HepG2 (cell line): ENCODE data around the gene TM9SF4. TPM values are rescaled to one million over a fixed set of nuclear protein-coding genes. Genes with fewer than 3 reads are reported as not detected.

ENCODE experiments used
- ATAC-seq: fragments of 200-7000 bp; cut with Tn5 transposase; 3 replicates; pipeline ENCODE4 v1.9.1; 2020; ENCODE audit warnings: mild to moderate bottlenecking, moderate library complexity
- BruUV-seq: library from RNA; stranded (reverse); fragments of 400-500 nt; replicated peaks from 2 replicates; lab custom pipeline; 2021; lab: Mats Ljungman, UMichigan
- CTCF ChIA-PET: fragments of 300-600 bp; formaldehyde crosslinking; extraction: SDS; loops from one replicate; lab custom pipeline; 2021; ENCODE audit warnings: low total read pairs, inconsistent platforms, low intra/inter-chr PET ratio; lab: Yijun Ruan, JAX
- POLR2A ChIA-PET: fragments of 350-600 bp; sonication (Branson Sonifier 250); formaldehyde crosslinking; loops from one replicate; lab custom pipeline; 2020; ENCODE audit warnings: antibody characterized with exemption, inconsistent platforms; lab: Yijun Ruan, JAX
- DNase-seq: peaks from one replicate; pipeline ENCODE4 v3.0.0-alpha.2; 2015; ENCODE audit warnings: low spot score
- FAIRE-seq: peaks from 3 replicates; lab custom pipeline; 2011; peaks lifted over from hg19 to GRCh38; lab: Jason Lieb, UNC
- H2AFZ ChIP-seq: one replicate; pipeline ENCODE4 v1.6.1; 2011; ENCODE audit warnings: low read length, inconsistent platforms
- H3K27ac ChIP-seq: fragments of 300-600 bp; 3 replicates; pipeline ENCODE4 v1.8.0; 2011; ENCODE audit warnings: mixed run types, mild to moderate bottlenecking, mixed read lengths, low read length, inconsistent platforms; ENCODE audit not compliant: insufficient read depth; ENCODE audit errors: extremely low read length
- H3K27me3 ChIP-seq, 2 experiments: fragments of 200-600 bp in 1 of 2; 2 replicates in 1 of 2; 3 replicates in 1 of 2; pipeline versions ENCODE4 v1.6.0 to v1.8.0; 2011; ENCODE audit warnings: low read length in 2 of 2, mild to moderate bottlenecking in 2 of 2, moderate library complexity in 2 of 2, inconsistent platforms in 1 of 2; ENCODE audit not compliant: insufficient read depth in 2 of 2, control insufficient read depth in 1 of 2
- H3K36me3 ChIP-seq, 2 experiments: fragments of 200-600 bp in 1 of 2; replicated peaks in 1 of 2; 2 replicates in 1 of 2; 3 replicates in 1 of 2; pipeline versions ENCODE4 v1.5.1 to v1.8.0; 2011; ENCODE audit warnings: low read length in 2 of 2, inconsistent platforms in 1 of 2; ENCODE audit not compliant: insufficient read depth in 2 of 2, control insufficient read depth in 1 of 2
- H3K4me1 ChIP-seq: 2 replicates; pipeline ENCODE4 v1.5.1; 2012; ENCODE audit warnings: low read length, inconsistent platforms; ENCODE audit not compliant: insufficient read depth
- H3K4me2 ChIP-seq: 2 replicates; pipeline ENCODE4 v1.6.0; 2011; ENCODE audit warnings: low read depth, low read length, inconsistent platforms
- H3K4me3 ChIP-seq, 3 experiments: fragments of 200-600 bp in 1 of 3; sonication (generic), shearing (Covaris generic) in 1 of 3; replicated peaks in 1 of 3; 2 replicates each; pipeline ENCODE4 v1.5.1; 2011 to 2016; ENCODE audit warnings: low read length in 3 of 3, inconsistent platforms in 2 of 3, low read depth in 2 of 3, mild to moderate bottlenecking in 2 of 3, control low read depth in 1 of 3, mixed read lengths in 1 of 3; ENCODE audit not compliant: insufficient read depth in 1 of 3
- H3K79me2 ChIP-seq: one replicate; pipeline ENCODE4 v1.6.1; 2011; ENCODE audit warnings: low read length, inconsistent platforms; ENCODE audit not compliant: insufficient read depth
- H3K9ac ChIP-seq: 2 replicates; pipeline ENCODE4 v1.6.0; 2011; ENCODE audit warnings: mild to moderate bottlenecking, low read depth, low read length, inconsistent platforms; ENCODE audit not compliant: insufficient read depth
- H3K9me3 ChIP-seq: 2 replicates; pipeline ENCODE4 v1.5.1; 2012; ENCODE audit warnings: mild to moderate bottlenecking, low read length
- H4K20me1 ChIP-seq: 2 replicates; pipeline ENCODE4 v1.6.0; 2011; ENCODE audit warnings: inconsistent platforms, mild to moderate bottlenecking, low read length, moderate library complexity; ENCODE audit not compliant: insufficient read depth
- BRD4 ChIP-seq: sonication (generic); formaldehyde crosslinking; IDR thresholded peaks from 2 replicates; pipeline ENCODE4 v1.4.0; 2020; ENCODE audit warnings: missing genetic modification reagents
- STAG1 ChIP-seq: sonication (generic); formaldehyde crosslinking; IDR thresholded peaks from 2 replicates; pipeline ENCODE4 v1.4.0; 2020; ENCODE audit warnings: missing genetic modification reagents
- ZFP37 ChIP-seq: sonication (generic); formaldehyde crosslinking; IDR thresholded peaks from 2 replicates; pipeline ENCODE4 v1.4.0; 2020; ENCODE audit warnings: missing genetic modification reagents, borderline replicate concordance
- ZFP82 ChIP-seq: sonication (generic); formaldehyde crosslinking; IDR thresholded peaks from 2 replicates; pipeline ENCODE4 v1.5.1; 2020; ENCODE audit warnings: mild to moderate bottlenecking, missing genetic modification reagents, borderline replicate concordance
- ZNF20 ChIP-seq: sonication (generic); formaldehyde crosslinking; IDR thresholded peaks from 2 replicates; pipeline ENCODE4 v1.4.0; 2020; ENCODE audit warnings: mild to moderate bottlenecking, moderate library complexity, missing genetic modification reagents
- ZNF605 ChIP-seq: sonication (generic); formaldehyde crosslinking; IDR thresholded peaks from 2 replicates; pipeline ENCODE4 v1.8.0; 2022; ENCODE audit warnings: mild to moderate bottlenecking, missing genetic modification reagents
- ZNF773 ChIP-seq: sonication (generic); formaldehyde crosslinking; IDR thresholded peaks from 2 replicates; pipeline ENCODE4 v1.4.0; 2020; ENCODE audit warnings: missing genetic modification reagents, borderline replicate concordance
- WGBS: methylation state at CpG from one replicate; pipeline ENCODE4 v1.1.6; 2017; ENCODE audit warnings: low lambda C conversion rate; 5-methylcytosine and 5-hydroxymethylcytosine counted together
- in situ Hi-C: cut with HindIII; loops from 2 replicates; pipeline ENCODE4 v1.10.0; 2017; ENCODE audit warnings: low pct_unique_long_range_greater_than_20kb; ENCODE audit not compliant: extremely low pct_ligation_motif_present
- intact Hi-C: fragments of 100-400 bp; cut with micrococcal nuclease; formaldehyde crosslinking; loops from one replicate; pipeline ENCODE4 v1.10.0; 2022; ENCODE audit not compliant: unreplicated experiment
- polyA plus RNA-seq, 8 experiments: library from polyadenylated mRNA; depleted of rRNA in 3 of 8; stranded (reverse) in 7 of 8; unstranded in 1 of 8; fragments of >200 nt; fragmentation: Illumina TruSeq in 4 of 8; extraction: Trizol in 4 of 8; gene quantifications; 2 replicates each; pipeline versions ENCODE4 v1.2.1 to v1.2.3, GENCODE V29; 2011 to 2016; ENCODE audit warnings: low read depth in 4 of 8, missing spikeins in 1 of 8, mixed read lengths in 1 of 8; ENCODE audit not compliant: insufficient read depth in 1 of 8
- total RNA-seq, 5 experiments: library from RNA; depleted of rRNA; stranded (reverse); fragments of >200 nt; fragmentation: Illumina TruSeq; extraction: Trizol; gene quantifications; 2 replicates each; pipeline ENCODE4 v1.2.3, GENCODE V29; 2016; ENCODE audit warnings: low read depth in 1 of 5
- TF ChIP-seq, protein P1 (sequence below): sonication (generic); formaldehyde crosslinking; IDR thresholded peaks from 2 replicates; pipeline ENCODE4 v1.5.1; 2020; ENCODE audit warnings: missing genetic modification reagents, mild to moderate bottlenecking, borderline replicate concordance
- TF ChIP-seq, protein P2 (sequence below): sonication (generic); formaldehyde crosslinking; IDR thresholded peaks from 2 replicates; pipeline ENCODE4 v1.8.0; 2022; ENCODE audit warnings: mild to moderate bottlenecking, missing genetic modification reagents, moderate library complexity
- TF ChIP-seq, protein P3 (sequence below): IDR thresholded peaks from 2 replicates; pipeline ENCODE4 v1.6.1; 2012; ENCODE audit warnings: low read depth, low read length, improper control_type of control experiment

The TM9SF4 gene
- total and polyA plus RNA-seq, 2 of the 13 experiments (the other 11 are each of a cell fraction or from before 2014, with no cell fraction given), result 53.5 to 171 TPM

DNA sequence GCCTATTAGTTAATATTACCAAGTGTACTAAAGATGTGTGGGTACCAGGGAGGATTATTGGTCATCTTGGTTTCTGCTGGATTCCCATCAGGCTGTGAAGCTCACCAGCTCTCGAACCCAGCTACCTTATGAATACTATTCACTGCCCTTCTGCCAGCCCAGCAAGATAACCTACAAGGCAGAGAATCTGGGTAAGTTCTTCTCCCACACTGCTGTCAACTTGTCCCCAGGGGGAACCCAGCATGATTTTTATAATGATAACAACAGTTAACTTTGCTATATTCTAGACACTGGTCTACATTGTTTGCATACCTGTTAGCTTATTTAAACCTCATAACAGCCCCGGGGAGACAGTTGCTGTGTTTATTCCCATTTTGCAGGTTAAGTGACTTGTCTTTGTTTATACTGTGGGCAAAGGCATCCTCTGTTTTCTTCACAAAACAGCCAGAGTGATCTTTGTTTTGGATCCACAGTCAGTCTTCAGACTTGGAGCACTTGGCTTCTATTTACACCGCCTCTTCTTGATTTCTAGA lies 26.5 kb downstream of the TM9SF4 start:
- peaks cover 54 to 81% of the 10 kb centered on the region in 2 experiments for H3K36me3 ChIP-seq
- no peaks in the 10 kb centered on the region for H3K27me3 ChIP-seq
- TF ChIP-seq, protein P1, sequence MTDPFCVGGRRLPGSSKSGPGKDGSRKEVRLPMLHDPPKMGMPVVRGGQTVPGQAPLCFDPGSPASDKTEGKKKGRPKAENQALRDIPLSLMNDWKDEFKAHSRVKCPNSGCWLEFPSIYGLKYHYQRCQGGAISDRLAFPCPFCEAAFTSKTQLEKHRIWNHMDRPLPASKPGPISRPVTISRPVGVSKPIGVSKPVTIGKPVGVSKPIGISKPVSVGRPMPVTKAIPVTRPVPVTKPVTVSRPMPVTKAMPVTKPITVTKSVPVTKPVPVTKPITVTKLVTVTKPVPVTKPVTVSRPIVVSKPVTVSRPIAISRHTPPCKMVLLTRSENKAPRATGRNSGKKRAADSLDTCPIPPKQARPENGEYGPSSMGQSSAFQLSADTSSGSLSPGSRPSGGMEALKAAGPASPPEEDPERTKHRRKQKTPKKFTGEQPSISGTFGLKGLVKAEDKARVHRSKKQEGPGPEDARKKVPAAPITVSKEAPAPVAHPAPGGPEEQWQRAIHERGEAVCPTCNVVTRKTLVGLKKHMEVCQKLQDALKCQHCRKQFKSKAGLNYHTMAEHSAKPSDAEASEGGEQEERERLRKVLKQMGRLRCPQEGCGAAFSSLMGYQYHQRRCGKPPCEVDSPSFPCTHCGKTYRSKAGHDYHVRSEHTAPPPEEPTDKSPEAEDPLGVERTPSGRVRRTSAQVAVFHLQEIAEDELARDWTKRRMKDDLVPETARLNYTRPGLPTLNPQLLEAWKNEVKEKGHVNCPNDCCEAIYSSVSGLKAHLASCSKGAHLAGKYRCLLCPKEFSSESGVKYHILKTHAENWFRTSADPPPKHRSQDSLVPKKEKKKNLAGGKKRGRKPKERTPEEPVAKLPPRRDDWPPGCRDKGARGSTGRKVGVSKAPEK (CRISPR knock-in tag), result no peak
- TF ChIP-seq STAG1 (no peak), BRD4 (CRISPR knock-in tag) (no peak), ZNF20 (CRISPR knock-in tag) (no peak), ZFP82 (CRISPR knock-in tag) (no peak), ZFP37 (CRISPR knock-in tag) (no peak), ZNF773 (CRISPR knock-in tag) (no peak), ZNF605 (CRISPR knock-in tag) (no peak)
- TF ChIP-seq, protein P2, sequence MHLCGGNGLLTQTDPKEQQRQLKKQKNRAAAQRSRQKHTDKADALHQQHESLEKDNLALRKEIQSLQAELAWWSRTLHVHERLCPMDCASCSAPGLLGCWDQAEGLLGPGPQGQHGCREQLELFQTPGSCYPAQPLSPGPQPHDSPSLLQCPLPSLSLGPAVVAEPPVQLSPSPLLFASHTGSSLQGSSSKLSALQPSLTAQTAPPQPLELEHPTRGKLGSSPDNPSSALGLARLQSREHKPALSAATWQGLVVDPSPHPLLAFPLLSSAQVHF (CRISPR knock-in tag), result no peak
- TF ChIP-seq, protein P3, sequence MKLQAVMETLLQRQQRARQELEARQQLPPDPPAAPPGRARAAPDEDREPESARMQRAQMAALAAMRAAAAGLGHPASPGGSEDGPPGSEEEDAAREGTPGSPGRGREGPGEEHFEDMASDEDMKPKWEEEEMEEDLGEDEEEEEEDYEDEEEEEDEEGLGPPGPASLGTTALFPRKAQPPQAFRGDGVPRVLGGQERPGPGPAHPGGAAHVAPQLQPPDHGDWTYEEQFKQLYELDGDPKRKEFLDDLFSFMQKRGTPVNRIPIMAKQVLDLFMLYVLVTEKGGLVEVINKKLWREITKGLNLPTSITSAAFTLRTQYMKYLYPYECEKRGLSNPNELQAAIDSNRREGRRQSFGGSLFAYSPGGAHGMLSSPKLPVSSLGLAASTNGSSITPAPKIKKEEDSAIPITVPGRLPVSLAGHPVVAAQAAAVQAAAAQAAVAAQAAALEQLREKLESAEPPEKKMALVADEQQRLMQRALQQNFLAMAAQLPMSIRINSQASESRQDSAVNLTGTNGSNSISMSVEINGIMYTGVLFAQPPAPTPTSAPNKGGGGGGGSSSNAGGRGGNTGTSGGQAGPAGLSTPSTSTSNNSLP, result no peak
- no peak overlapping the region for H3K4me2 ChIP-seq
- no peak overlapping the region for H2AFZ ChIP-seq
- no peak overlapping the region for H3K27ac ChIP-seq
- H4K20me1 ChIP-seq, result no peaks in the 10 kb centered on the region
- no peak for ATAC-seq
- POLR2A ChIA-PET, result interaction anchor here (1.2 kb wide), 1 partner anchor 15 kb away, joined by 4 read pairs; no protein-coding TSS in a partner anchor
- BruUV-seq, result no TSS peak
- no peak overlapping the region for H3K9ac ChIP-seq
- intact Hi-C loops, result no loop called here
- H3K79me2 ChIP-seq, result peaks cover 18% of the 10 kb centered on the region
- H3K4me1 ChIP-seq, result no peaks in the 10 kb centered on the region
- in situ Hi-C loops, result no loop called here
- 90% methylated on average over 3 of the region's 3 CpGs for WGBS
- CTCF ChIA-PET, result no interaction called here
- H3K4me3 ChIP-seq, result no peak overlapping the region
- FAIRE-seq, result no peak
- no peak for DNase-seq
- H3K9me3 ChIP-seq, result no peaks in the 10 kb centered on the region
